Esophagus squamous epithelium (tissue), 4 donors: ENCODE results near the gene THBS1.

Experiments used
- POLR2A ChIP-seq, 4 donors: fragments of 450-650 bp; IDR thresholded peaks; one replicate each; pipeline ENCODE4 v1.6.1; 2017; ENCODE audit warnings: antibody characterized with exemption in 4 of 4, mild to moderate bottlenecking in 4 of 4, moderate library complexity in 3 of 4
- TF ChIP-seq, protein P1 (sequence below), 6 experiments: fragments of 450-650 bp in 4 of 6; fragments of 200-600 bp in 2 of 6; sonication (generic) in 2 of 6; IDR thresholded peaks; one replicate each; pipeline ENCODE4 v1.5.1; 2016 to 2019; ENCODE audit warnings: antibody characterized with exemption in 6 of 6, mild to moderate bottlenecking in 4 of 6, moderate library complexity in 4 of 6

DNA sequence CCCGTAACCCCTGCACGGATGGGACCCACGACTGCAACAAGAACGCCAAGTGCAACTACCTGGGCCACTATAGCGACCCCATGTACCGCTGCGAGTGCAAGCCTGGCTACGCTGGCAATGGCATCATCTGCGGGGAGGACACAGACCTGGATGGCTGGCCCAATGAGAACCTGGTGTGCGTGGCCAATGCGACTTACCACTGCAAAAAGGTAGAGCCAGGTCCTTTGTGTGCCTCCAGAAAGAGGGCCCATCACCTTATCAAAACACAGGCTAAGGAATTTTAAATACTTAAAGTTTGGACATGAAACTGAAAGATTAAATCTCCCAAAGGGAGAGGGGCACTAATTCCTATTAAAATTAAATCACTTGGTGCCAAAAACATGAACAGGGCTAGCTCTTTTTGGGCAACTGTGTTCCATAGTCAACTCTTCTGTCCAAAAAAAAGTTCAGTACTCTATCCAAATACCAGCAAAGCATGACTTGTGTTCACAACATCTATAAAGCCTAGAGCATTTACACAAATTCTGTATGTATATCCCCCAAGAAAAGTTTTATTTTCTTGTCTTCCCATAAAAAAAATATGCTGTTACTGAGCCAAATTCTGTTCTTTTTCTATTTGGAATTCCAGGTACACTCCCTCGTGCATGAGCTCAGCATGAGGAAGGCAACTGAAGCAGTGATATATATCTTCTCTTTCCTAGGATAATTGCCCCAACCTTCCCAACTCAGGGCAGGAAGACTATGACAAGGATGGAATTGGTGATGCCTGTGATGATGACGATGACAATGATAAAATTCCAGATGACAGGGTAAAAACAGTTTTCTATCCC is 9.2 kb downstream of the THBS1 start:
- TF ChIP-seq, protein P1, sequence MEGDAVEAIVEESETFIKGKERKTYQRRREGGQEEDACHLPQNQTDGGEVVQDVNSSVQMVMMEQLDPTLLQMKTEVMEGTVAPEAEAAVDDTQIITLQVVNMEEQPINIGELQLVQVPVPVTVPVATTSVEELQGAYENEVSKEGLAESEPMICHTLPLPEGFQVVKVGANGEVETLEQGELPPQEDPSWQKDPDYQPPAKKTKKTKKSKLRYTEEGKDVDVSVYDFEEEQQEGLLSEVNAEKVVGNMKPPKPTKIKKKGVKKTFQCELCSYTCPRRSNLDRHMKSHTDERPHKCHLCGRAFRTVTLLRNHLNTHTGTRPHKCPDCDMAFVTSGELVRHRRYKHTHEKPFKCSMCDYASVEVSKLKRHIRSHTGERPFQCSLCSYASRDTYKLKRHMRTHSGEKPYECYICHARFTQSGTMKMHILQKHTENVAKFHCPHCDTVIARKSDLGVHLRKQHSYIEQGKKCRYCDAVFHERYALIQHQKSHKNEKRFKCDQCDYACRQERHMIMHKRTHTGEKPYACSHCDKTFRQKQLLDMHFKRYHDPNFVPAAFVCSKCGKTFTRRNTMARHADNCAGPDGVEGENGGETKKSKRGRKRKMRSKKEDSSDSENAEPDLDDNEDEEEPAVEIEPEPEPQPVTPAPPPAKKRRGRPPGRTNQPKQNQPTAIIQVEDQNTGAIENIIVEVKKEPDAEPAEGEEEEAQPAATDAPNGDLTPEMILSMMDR (IDR thresholded peaks at IDR 0.05): no peak
- TF ChIP-seq POLR2A (IDR thresholded peaks at IDR 0.05): no peak
